ENCODE data around the gene VPS26A.

- no peak for TF ChIP-seq CTCF (IDR thresholded peaks at IDR 0.05)
- no peak for TF ChIP-seq POLR2A (IDR thresholded peaks at IDR 0.05)
Observed at GRCh38 chr10:69074532-69074931, 49.4 kb upstream of the VPS26A start.
